ENCODE measurements around the gene POLR3A. TPM values are rescaled to one million over a fixed set of nuclear protein-coding genes. Genes with fewer than 3 reads are reported as not detected.

The POLR3A gene
- total and polyA plus RNA-seq, 4 experiments from 2014 or later, result 4.5 to 17.6 (median 13.3) TPM

DNA sequence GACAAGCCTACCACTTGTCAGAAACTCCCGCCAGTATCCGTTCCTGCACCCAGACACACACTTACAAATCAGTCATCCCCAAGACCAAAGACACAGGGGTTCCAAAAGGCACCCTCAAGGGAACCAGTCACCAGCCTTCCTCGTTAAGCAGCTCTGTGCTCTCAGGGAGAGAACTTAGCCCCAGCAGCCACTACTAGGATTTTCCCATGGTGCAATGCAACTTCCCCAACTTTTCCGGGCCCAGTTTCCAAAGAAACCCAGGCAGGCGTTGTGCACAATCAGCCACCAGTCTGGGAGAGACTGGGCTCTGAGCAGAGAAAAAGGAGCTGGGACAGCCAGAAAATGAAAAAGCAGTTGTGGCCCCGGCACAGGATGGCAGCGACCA lies 103.9 kb downstream of the POLR3A start:
- Histone ChIP-seq H3K4me3 (ENCODE audit: low read length in 2 of 2) (no peak overlapping the region), H3K27ac (ENCODE audit: low read depth, low read length) (no peak overlapping the region), H3K36me3 (ENCODE audit: insufficient read depth, low read length) (no peaks in the 10 kb centered on the region), H3K27me3 (ENCODE audit: insufficient read depth, low read length) (peaks cover 9% of the 10 kb centered on the region), H3K4me1 (ENCODE audit: insufficient read depth, low read length) (peaks cover 17% of the 10 kb centered on the region), H3K9me3 (ENCODE audit: control insufficient read depth in 1 of 2, low read length in 2 of 2) (no peaks in the 10 kb centered on the region)
- DNase-seq, result no peak
- POLR2A ChIA-PET (ENCODE audit: partially characterized antibody), result no interaction called here
- Mint-ChIP-seq H3K4me1 (peaks cover 6 to 16% (median 12%) of the 10 kb centered on the region in 4 donors), H3K36me3 (peaks cover 0 to 3% of the 10 kb centered on the region in 2 donors), H3K27me3 (peaks cover 26 to 31% of the 10 kb centered on the region in 2 donors), H3K9me3 (no peaks in the 10 kb centered on the region), H3K27ac (no peak overlapping the region), H3K4me3 (peak overlapping the region; percentile 58 to 88 (median 74))
- CTCF ChIA-PET (ENCODE audit: partially characterized antibody), result no interaction called here
- intact Hi-C loops (cut with micrococcal nuclease), result no loop called here

DNA sequence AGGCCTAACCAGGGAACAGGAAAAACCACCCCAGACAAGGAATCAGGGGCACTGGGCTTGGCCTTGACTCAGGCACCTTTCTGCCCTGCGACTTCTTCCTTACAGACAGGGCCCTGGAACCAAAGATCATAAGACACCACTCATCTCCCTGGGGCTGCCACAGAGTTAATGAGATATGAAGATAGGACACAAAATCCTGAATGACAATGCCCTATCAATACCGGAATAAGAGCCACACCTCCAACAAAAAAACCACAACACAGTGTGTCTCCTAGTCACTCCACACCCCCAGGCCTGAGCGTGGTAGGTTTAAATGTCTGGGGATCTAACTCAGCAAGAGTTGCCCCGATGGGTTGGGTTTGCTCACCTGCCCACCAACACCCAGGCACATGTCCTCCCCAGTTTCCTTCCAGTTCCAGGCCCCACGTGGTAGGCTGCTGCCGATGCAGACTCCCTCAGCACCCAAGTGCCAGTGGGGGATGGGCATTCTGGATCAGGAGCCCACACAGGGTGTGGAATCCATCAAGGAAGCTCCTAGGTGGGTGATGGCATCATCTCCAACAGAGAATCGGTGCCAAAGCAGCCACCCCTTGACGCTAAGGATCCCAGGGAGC lies 106.6 kb downstream of the POLR3A start:
- H3K27me3 Mint-ChIP-seq, result peaks cover 13 to 21% of the 10 kb centered on the region in 2 donors
- peaks cover 4 to 13% (median 10%) of the 10 kb centered on the region in 4 donors for H3K4me1 Mint-ChIP-seq
- no peak overlapping the region for H3K27ac ChIP-seq (ENCODE audit: low read depth, low read length)
- H3K27ac Mint-ChIP-seq, result no peak overlapping the region
- H3K27me3 ChIP-seq (ENCODE audit: insufficient read depth, low read length), result peaks cover 9% of the 10 kb centered on the region
- peaks cover 0 to 3% of the 10 kb centered on the region in 2 donors for H3K36me3 Mint-ChIP-seq
- ChIA-PET POLR2A (ENCODE audit: partially characterized antibody) (no interaction called here), CTCF (ENCODE audit: partially characterized antibody) (no interaction called here)
- DNase-seq, result no peak
- H3K36me3 ChIP-seq (ENCODE audit: insufficient read depth, low read length), result no peaks in the 10 kb centered on the region
- H3K4me3 Mint-ChIP-seq, result no peak overlapping the region
- no peak overlapping the region for H3K4me3 ChIP-seq (ENCODE audit: low read length in 2 of 2)
- no peaks in the 10 kb centered on the region for H3K9me3 ChIP-seq (ENCODE audit: control insufficient read depth in 1 of 2, low read length in 2 of 2)
- H3K4me1 ChIP-seq (ENCODE audit: insufficient read depth, low read length), result peaks cover 16% of the 10 kb centered on the region
- H3K9me3 Mint-ChIP-seq, result no peaks in the 10 kb centered on the region
- intact Hi-C loops (cut with micrococcal nuclease), result no loop called here

DNA sequence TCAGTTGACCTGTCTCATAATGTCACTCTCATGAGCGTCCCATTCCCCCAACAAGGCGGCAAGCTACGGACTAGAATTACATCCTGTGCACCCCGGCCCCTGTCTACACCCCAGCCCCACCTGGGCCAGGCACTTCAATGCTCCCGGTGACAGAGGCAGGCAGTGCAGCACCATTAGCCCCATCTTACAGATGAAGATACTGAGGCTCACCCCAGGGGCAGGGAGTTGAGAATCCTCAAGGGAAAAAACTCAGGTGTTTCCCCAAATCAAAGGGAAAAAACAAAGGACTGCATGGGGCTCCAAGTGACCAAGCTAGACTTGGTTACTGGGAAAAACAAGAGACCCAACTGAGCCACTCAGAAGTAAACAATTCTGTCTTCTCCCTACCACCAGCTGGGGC lies 107.3 kb downstream of the POLR3A start:
- Mint-ChIP-seq H3K27me3 (peaks cover 8 to 17% of the 10 kb centered on the region in 2 donors), H3K4me1 (peaks cover 3 to 8% (median 6%) of the 10 kb centered on the region in 4 donors), H3K4me3 (no peak overlapping the region), H3K9me3 (peaks cover 0 to 2% (median 0%) of the 10 kb centered on the region in 8 donors), H3K36me3 (peaks cover 0 to 3% of the 10 kb centered on the region in 2 donors), H3K27ac (no peak overlapping the region)
- ChIA-PET CTCF (ENCODE audit: partially characterized antibody) (no interaction called here), POLR2A (ENCODE audit: partially characterized antibody) (no interaction called here)
- DNase-seq, result no peak
- Histone ChIP-seq H3K27me3 (ENCODE audit: insufficient read depth, low read length) (peaks cover 9% of the 10 kb centered on the region), H3K27ac (ENCODE audit: low read depth, low read length) (no peak overlapping the region), H3K4me1 (ENCODE audit: insufficient read depth, low read length) (peaks cover 10% of the 10 kb centered on the region), H3K9me3 (ENCODE audit: control insufficient read depth in 1 of 2, low read length in 2 of 2) (no peaks in the 10 kb centered on the region), H3K4me3 (ENCODE audit: low read length in 2 of 2) (no peak overlapping the region), H3K36me3 (ENCODE audit: insufficient read depth, low read length) (no peaks in the 10 kb centered on the region)
- intact Hi-C loops (cut with micrococcal nuclease), result no loop called here

DNA sequence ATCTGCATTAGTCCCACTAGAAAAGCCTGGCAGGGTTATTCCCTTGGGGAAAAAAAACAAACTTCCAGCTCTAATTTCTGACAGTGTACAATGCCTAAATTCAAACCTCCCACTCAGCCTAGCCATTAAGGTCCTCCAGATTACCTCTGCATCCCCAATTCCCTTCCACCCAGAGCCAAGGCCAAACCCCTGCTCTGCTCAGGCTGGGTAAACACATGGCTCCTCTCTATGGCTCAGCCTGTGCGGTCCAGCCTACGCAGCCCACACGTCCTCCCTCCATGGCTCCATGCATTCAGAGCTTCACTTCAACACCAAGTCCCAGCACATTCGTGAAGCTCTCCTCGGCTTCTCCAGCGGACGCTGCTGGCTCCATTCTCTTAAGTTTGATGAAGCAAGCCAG lies 107.9 kb downstream of the POLR3A start:
- Mint-ChIP-seq H3K36me3 (peaks cover 0 to 3% of the 10 kb centered on the region in 2 donors), H3K4me1 (peaks cover 3 to 8% (median 6%) of the 10 kb centered on the region in 4 donors), H3K4me3 (no peak overlapping the region), H3K9me3 (peaks cover 0 to 2% (median 0%) of the 10 kb centered on the region in 8 donors), H3K27ac (peak overlapping the region in 1 of 7 donors; percentile 29), H3K27me3 (peaks cover 8 to 17% of the 10 kb centered on the region in 2 donors)
- no peak for DNase-seq
- Histone ChIP-seq H3K9me3 (ENCODE audit: control insufficient read depth in 1 of 2, low read length in 2 of 2) (no peaks in the 10 kb centered on the region), H3K36me3 (ENCODE audit: insufficient read depth, low read length) (no peaks in the 10 kb centered on the region), H3K4me3 (ENCODE audit: low read length in 2 of 2) (no peak overlapping the region), H3K27me3 (ENCODE audit: insufficient read depth, low read length) (peaks cover 9% of the 10 kb centered on the region), H3K27ac (ENCODE audit: low read depth, low read length) (no peak overlapping the region), H3K4me1 (ENCODE audit: insufficient read depth, low read length) (peaks cover 10% of the 10 kb centered on the region)
- intact Hi-C loops (cut with micrococcal nuclease), result no loop called here
- POLR2A ChIA-PET (ENCODE audit: partially characterized antibody), result no interaction called here
- CTCF ChIA-PET (ENCODE audit: partially characterized antibody), result no interaction called here

DNA sequence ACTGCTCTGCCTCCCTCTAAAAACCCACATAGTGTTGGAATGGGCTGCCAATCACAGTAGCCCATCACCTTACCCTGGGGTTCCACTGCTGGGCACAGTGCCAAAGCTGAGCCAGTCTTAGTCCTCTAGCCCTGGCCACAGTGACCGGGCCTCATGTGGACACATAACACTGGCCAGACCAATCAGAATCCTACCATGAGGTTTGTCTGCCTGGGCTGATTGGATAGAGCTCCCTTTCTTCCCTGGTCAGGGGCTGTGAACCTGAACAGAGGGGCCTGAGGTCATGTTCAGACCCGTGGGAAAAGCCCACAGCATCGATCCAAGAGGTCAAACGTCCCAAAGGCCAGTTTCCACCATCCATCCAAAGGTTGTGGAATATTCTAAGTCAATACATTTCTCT lies 108.8 kb downstream of the POLR3A start:
- H3K9me3 Mint-ChIP-seq, result peaks cover 0 to 2% (median 0%) of the 10 kb centered on the region in 8 donors
- peaks cover 7 to 16% of the 10 kb centered on the region in 2 donors for H3K27me3 Mint-ChIP-seq
- no peak overlapping the region for H3K4me3 Mint-ChIP-seq
- Histone ChIP-seq H3K4me3 (ENCODE audit: low read length in 2 of 2) (no peak overlapping the region), H3K4me1 (ENCODE audit: insufficient read depth, low read length) (peaks cover 5% of the 10 kb centered on the region), H3K36me3 (ENCODE audit: insufficient read depth, low read length) (no peaks in the 10 kb centered on the region), H3K9me3 (ENCODE audit: control insufficient read depth in 1 of 2, low read length in 2 of 2) (no peaks in the 10 kb centered on the region), H3K27ac (ENCODE audit: low read depth, low read length) (no peak overlapping the region), H3K27me3 (ENCODE audit: insufficient read depth, low read length) (peaks cover 6% of the 10 kb centered on the region)
- peaks cover 3 to 5% (median 5%) of the 10 kb centered on the region in 4 donors for H3K4me1 Mint-ChIP-seq
- CTCF ChIA-PET (ENCODE audit: partially characterized antibody), result interaction anchor here (0.5 kb wide), 1 partner anchor 100 kb away, joined by 4 read pairs; no protein-coding TSS in a partner anchor
- DNase-seq, result no peak
- POLR2A ChIA-PET (ENCODE audit: partially characterized antibody), result no interaction called here
- intact Hi-C loops (cut with micrococcal nuclease), result no loop called here
- no peak overlapping the region for H3K27ac Mint-ChIP-seq
- peaks cover 0 to 3% of the 10 kb centered on the region in 2 donors for H3K36me3 Mint-ChIP-seq

DNA sequence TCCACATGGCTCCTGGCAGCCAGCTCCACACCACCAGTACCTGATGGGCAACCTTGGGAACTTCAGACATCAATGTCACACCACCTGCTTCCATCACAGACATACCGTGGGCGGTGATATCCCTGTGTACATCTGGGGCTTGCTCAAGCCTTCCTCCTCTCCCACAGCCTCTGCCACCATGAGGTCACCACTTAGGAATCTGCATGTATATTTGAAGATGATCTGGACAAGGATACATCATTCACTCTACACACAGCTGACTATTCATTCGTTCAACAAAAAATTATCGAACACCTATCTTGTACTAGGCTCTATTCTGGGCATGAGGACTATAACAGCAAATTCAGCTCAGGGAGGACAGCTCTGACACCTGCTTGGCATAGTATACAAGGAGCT lies 109.6 kb downstream of the POLR3A start:
- Mint-ChIP-seq H3K36me3 (no peaks in the 10 kb centered on the region), H3K4me1 (no peaks in the 10 kb centered on the region), H3K4me3 (no peak overlapping the region), H3K27ac (no peak overlapping the region), H3K9me3 (peaks cover 0 to 2% (median 0%) of the 10 kb centered on the region in 8 donors), H3K27me3 (peaks cover 1 to 11% of the 10 kb centered on the region in 2 donors)
- Histone ChIP-seq H3K9me3 (ENCODE audit: control insufficient read depth in 1 of 2, low read length in 2 of 2) (no peaks in the 10 kb centered on the region), H3K4me3 (ENCODE audit: low read length in 2 of 2) (no peak overlapping the region), H3K27me3 (ENCODE audit: insufficient read depth, low read length) (no peaks in the 10 kb centered on the region), H3K36me3 (ENCODE audit: insufficient read depth, low read length) (no peaks in the 10 kb centered on the region), H3K27ac (ENCODE audit: low read depth, low read length) (no peak overlapping the region), H3K4me1 (ENCODE audit: insufficient read depth, low read length) (no peaks in the 10 kb centered on the region)
- ChIA-PET POLR2A (ENCODE audit: partially characterized antibody) (no interaction called here), CTCF (ENCODE audit: partially characterized antibody) (no interaction called here)
- no peak for DNase-seq
- intact Hi-C loops (cut with micrococcal nuclease), result no loop called here

All from CD4-positive, alpha-beta memory T cell (primary cell).